GM12873 (cell line): ENCODE data around the gene SIKE1.

Experiments
- TF ChIP-seq, protein P1 (sequence below): IDR thresholded peaks from 2 replicates; pipeline ENCODE4 v1.5.1; 2012; ENCODE audit warnings: low read depth, mild to moderate bottlenecking, moderate library complexity, low read length, control low read depth; ENCODE audit not compliant: insufficient read depth; ENCODE audit errors: missing control alignments

The SIKE1 gene

DNA sequence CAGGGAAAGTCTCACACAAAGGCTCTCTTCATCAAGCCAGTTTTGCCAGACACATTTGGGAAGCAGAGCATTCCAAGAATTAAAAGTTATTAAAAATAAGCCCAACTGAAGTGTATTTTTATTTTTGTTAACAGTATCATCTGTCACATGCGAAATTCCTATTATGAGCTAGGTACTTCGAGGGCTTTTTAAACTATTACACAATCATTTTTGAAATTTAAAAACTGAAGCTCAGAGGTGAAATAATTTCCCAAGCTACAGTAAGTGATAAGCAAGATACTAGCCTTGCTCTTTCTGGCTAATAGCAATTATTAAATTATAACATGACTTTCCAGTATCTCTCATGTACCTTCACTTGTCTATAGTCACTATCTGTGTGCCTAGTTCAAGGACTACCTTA lies 51.9 kb downstream of the SIKE1 start:
- TF ChIP-seq, protein P1, sequence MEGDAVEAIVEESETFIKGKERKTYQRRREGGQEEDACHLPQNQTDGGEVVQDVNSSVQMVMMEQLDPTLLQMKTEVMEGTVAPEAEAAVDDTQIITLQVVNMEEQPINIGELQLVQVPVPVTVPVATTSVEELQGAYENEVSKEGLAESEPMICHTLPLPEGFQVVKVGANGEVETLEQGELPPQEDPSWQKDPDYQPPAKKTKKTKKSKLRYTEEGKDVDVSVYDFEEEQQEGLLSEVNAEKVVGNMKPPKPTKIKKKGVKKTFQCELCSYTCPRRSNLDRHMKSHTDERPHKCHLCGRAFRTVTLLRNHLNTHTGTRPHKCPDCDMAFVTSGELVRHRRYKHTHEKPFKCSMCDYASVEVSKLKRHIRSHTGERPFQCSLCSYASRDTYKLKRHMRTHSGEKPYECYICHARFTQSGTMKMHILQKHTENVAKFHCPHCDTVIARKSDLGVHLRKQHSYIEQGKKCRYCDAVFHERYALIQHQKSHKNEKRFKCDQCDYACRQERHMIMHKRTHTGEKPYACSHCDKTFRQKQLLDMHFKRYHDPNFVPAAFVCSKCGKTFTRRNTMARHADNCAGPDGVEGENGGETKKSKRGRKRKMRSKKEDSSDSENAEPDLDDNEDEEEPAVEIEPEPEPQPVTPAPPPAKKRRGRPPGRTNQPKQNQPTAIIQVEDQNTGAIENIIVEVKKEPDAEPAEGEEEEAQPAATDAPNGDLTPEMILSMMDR, result no peak

DNA sequence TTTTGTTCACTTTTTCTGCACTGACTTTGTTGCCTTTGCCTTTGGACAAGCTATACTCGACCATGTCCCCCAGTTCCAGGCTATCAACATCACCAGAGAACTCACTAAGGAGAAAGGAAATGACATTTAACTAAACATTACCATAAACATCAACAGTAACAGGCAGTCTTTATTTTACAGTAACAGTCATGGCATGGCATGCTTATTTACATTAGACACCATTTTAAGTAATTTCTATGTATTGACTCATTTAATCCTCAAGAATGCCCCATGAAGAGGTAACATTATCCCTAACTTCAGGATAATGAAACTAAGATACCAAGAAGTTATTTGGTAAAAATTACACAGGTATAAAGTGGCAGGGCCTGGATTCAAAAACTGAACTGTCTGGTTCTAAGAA lies 55.3 kb downstream of the SIKE1 start:
- TF ChIP-seq, protein P1, result no peak

DNA sequence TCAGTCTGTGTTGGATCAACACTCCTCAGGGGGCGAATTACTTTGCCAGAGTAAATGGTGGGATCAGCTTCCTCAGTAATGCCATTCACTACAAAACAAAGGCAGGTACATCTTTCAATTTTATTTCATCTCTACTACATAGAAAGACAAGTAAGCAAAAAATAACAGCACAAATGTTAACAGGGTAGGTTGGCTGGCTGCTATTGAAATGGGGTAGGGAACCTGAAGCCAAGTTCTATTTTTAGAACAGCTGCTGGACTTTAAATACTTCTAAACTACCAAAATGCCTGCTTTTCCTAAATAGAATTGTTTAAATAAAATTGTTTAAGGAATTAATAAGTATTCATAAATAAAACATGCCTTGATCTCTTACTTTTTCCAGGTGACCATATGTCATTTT lies 56.6 kb downstream of the SIKE1 start:
- TF ChIP-seq, protein P1, result no peak

DNA sequence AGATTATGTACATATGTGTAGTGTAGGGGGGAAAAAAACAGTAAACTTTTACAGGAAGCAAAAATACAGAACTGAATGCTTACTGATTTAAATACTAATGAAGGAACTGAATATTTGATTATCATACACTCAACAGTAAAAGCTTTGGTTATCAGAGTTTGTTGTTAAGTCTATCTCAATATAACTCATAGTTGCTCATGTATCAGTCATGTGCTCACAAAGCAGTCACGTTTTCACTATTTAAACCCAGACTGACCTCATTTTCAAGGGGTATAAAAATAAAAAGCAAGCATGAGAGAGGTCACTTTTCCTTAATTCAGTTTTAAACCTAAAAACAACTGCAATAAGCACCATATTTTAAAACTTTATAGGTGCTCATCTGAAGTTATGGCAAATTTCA lies 57.0 kb downstream of the SIKE1 start:
- TF ChIP-seq, protein P1, result no peak

DNA sequence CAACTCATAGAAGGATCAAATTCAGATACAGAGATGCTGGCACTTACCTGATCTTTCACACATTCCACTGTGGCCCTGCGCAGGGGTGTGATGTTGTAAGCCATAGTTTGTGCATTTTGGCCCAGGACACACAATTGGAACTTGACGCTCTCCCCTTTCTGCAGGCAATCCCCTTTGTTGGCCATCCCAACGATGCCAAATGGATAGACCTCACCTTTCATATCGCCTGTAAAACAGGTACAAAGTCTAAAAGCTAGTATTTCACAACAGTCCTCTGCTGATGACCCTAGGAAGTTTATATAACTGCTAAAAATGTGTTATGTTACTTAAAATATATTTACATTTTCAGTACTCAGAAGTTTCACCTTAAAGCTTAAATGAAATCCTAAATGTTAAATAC lies 60.0 kb downstream of the SIKE1 start:
- TF ChIP-seq, protein P1, result no peak
